ENCODE data around the gene GPRIN2. TPM values are rescaled to one million over a fixed set of nuclear protein-coding genes. Genes with fewer than 3 reads are reported as not detected.
"Not testable (repeated sequence)": the region's sequence is repeated elsewhere in the genome, so short reads cannot be mapped to it uniquely, and the experiment has no call there.

GPRIN2 gene
- 9.4 TPM for total RNA-seq

- DNase-seq (ENCODE audit: low spot score): peak; percentile 53
Measured at GRCh38 chr10:46556515-46557318, at the start of gene GPRIN2. TSS of gene GPRIN2 (minus strand) at chr10:46556658. CDS start at chr10:46550736, 5,922 bp downstream.

- DNase-seq (ENCODE audit: low spot score): not testable (repeated sequence)
Measured at GRCh38 chr10:46600516-46600915, 44.1 kb upstream of the GPRIN2 start.

- DNase-seq (ENCODE audit: low spot score): not testable (repeated sequence)
Measured at GRCh38 chr10:46597616-46598246, 41.3 kb upstream of the GPRIN2 start.

GRCh38 chr10:46596570-46596969 lies 40.1 kb upstream of the GPRIN2 start:
- peak; percentile 52 for DNase-seq (ENCODE audit: low spot score)

GRCh38 chr10:46594453-46595063 lies 38.1 kb upstream of the GPRIN2 start:
- DNase-seq (ENCODE audit: low spot score): not testable (repeated sequence)

- DNase-seq (ENCODE audit: low spot score): not testable (repeated sequence)
Measured at GRCh38 chr10:46593307-46593706, 36.8 kb upstream of the GPRIN2 start.

GRCh38 chr10:46591053-46591452 lies 34.6 kb upstream of the GPRIN2 start:
- not testable (repeated sequence) for DNase-seq (ENCODE audit: low spot score)

- not testable (repeated sequence) for DNase-seq (ENCODE audit: low spot score)
Measured at GRCh38 chr10:46589589-46589988, 33.1 kb upstream of the GPRIN2 start.

GRCh38 chr10:46588221-46588620 lies 31.8 kb upstream of the GPRIN2 start:
- DNase-seq (ENCODE audit: low spot score): not testable (repeated sequence)

GRCh38 chr10:46587546-46587945 lies 31.1 kb upstream of the GPRIN2 start:
- not testable (repeated sequence) for DNase-seq (ENCODE audit: low spot score)

- DNase-seq (ENCODE audit: low spot score): not testable (repeated sequence)
Measured at GRCh38 chr10:46585246-46585645, 28.8 kb upstream of the GPRIN2 start.

- DNase-seq (ENCODE audit: low spot score): not testable (repeated sequence)
Measured at GRCh38 chr10:46584196-46584595, 27.7 kb upstream of the GPRIN2 start.

- not testable (repeated sequence) for DNase-seq (ENCODE audit: low spot score)
Measured at GRCh38 chr10:46582568-46582967, 26.1 kb upstream of the GPRIN2 start.

- DNase-seq (ENCODE audit: low spot score): not testable (repeated sequence)
Measured at GRCh38 chr10:46581997-46582396, 25.5 kb upstream of the GPRIN2 start.

GRCh38 chr10:46579378-46579777 lies 22.9 kb upstream of the GPRIN2 start:
- not testable (repeated sequence) for DNase-seq (ENCODE audit: low spot score)

GRCh38 chr10:46578474-46579178 lies 22.2 kb upstream of the GPRIN2 start, which contains the start of gene SYT15:
TSS of gene SYT15 (plus strand) at chr10:46579128. CDS start at chr10:46579169, 41 bp downstream.
- not testable (repeated sequence) for DNase-seq (ENCODE audit: low spot score)

- DNase-seq (ENCODE audit: low spot score): not testable (repeated sequence)
Measured at GRCh38 chr10:46577624-46578473, 21.4 kb upstream of the GPRIN2 start.

GRCh38 chr10:46573884-46574283 lies 17.4 kb upstream of the GPRIN2 start:
- DNase-seq (ENCODE audit: low spot score): not testable (repeated sequence)

GRCh38 chr10:46573314-46573713 lies 16.9 kb upstream of the GPRIN2 start:
- DNase-seq (ENCODE audit: low spot score): not testable (repeated sequence)

GRCh38 chr10:46572765-46573164 lies 16.3 kb upstream of the GPRIN2 start:
- DNase-seq (ENCODE audit: low spot score): not testable (repeated sequence)

- DNase-seq (ENCODE audit: low spot score): not testable (repeated sequence)
Measured at GRCh38 chr10:46570655-46571054, 14.2 kb upstream of the GPRIN2 start.

Measured in ureter (tissue), 1 donor.